Neural cell (in vitro differentiated cells): ENCODE results near the gene GFRA3. TPM values are rescaled to one million over a fixed set of nuclear protein-coding genes. Genes with fewer than 3 reads are reported as not detected.

ENCODE experiments used
- H2AFZ ChIP-seq: fragments of 200-600, 300-800 bp; sonication (generic), shearing (Covaris generic); 2 replicates; pipeline ENCODE4 v1.6.0; 2014; ENCODE audit warnings: low read depth, mild to moderate bottlenecking, antibody characterized with exemption, low read length, moderate library complexity
- H3F3A ChIP-seq: fragments of 200-600 bp; shearing (Covaris generic); 2 replicates; pipeline ENCODE4 v1.6.1; 2016; ENCODE audit warnings: mild to moderate bottlenecking, moderate library complexity, mixed read lengths, antibody characterized with exemption, low read length; ENCODE audit not compliant: insufficient read depth, poor library complexity, severe bottlenecking
- H3K27ac ChIP-seq: fragments of 200-600, 300-800 bp; sonication (generic), shearing (Covaris generic); 2 replicates; pipeline ENCODE4 v1.5.1; 2014; ENCODE audit warnings: mild to moderate bottlenecking, low read length, moderate library complexity
- H3K27me3 ChIP-seq: fragments of 300-800, 200-600 bp; sonication (generic), shearing (Covaris generic); 2 replicates; pipeline ENCODE4 v1.6.0; 2014; ENCODE audit warnings: mild to moderate bottlenecking, low read depth, low read length, moderate library complexity; ENCODE audit not compliant: insufficient read depth
- H3K36me3 ChIP-seq: fragments of 300-800, 200-600 bp; sonication (generic), shearing (Covaris generic); 2 replicates; pipeline ENCODE4 v1.5.1; 2014; ENCODE audit warnings: mild to moderate bottlenecking, antibody characterized with exemption, low read length, moderate library complexity; ENCODE audit not compliant: insufficient read depth
- H3K4me2 ChIP-seq: fragments of 300-800, 200-600 bp; sonication (generic), shearing (Covaris generic); 2 replicates; pipeline ENCODE4 v1.6.0; 2014; ENCODE audit warnings: mild to moderate bottlenecking, low read length
- H3K4me3 ChIP-seq: fragments of 300-800, 200-600 bp; sonication (generic), shearing (Covaris generic); 2 replicates; pipeline ENCODE4 v1.5.1; 2014; ENCODE audit warnings: mild to moderate bottlenecking, low read length, moderate library complexity
- H3K79me2 ChIP-seq: fragments of 200-600 bp; shearing (Covaris generic); replicated peaks from 2 replicates; pipeline ENCODE4 v1.6.0; 2014; ENCODE audit warnings: mild to moderate bottlenecking, low read length, moderate library complexity; ENCODE audit not compliant: insufficient read depth
- H3K9ac ChIP-seq: fragments of 300-800, 200-600 bp; sonication (generic), shearing (Covaris generic); 2 replicates; pipeline ENCODE4 v1.6.1; 2016; ENCODE audit warnings: mild to moderate bottlenecking, low read length, mixed read lengths
- H3K9me2 ChIP-seq: fragments of 200-600 bp; shearing (Covaris generic); 2 replicates; pipeline ENCODE4 v1.6.1; 2016; ENCODE audit warnings: mild to moderate bottlenecking, low read length, mixed read lengths; ENCODE audit not compliant: insufficient read depth
- H3K9me3 ChIP-seq: fragments of 200-600, 300-800 bp; sonication (generic), shearing (Covaris generic); 2 replicates; pipeline ENCODE4 v1.6.1; 2016; ENCODE audit warnings: mild to moderate bottlenecking, mixed run types, low read length, moderate library complexity, mixed read lengths
- H4K20me1 ChIP-seq: fragments of 200-600 bp; shearing (Covaris generic); 2 replicates; pipeline ENCODE4 v1.6.1; 2016; ENCODE audit warnings: mild to moderate bottlenecking, mixed run types; ENCODE audit not compliant: insufficient read depth
- CTCF ChIP-seq: fragments of 450-650 bp; IDR thresholded peaks from 2 replicates; pipeline ENCODE4 v1.5.1; 2014; ENCODE audit warnings: antibody characterized with exemption, mild to moderate bottlenecking, moderate library complexity; ENCODE audit not compliant: poor library complexity, severe bottlenecking
- EP300 ChIP-seq: fragments of 450-650 bp; conservative IDR thresholded peaks from 2 replicates; pipeline ENCODE4 v1.6.1; 2014; ENCODE audit warnings: antibody characterized with exemption, mild to moderate bottlenecking, moderate library complexity; ENCODE audit not compliant: poor library complexity, severe bottlenecking
- EZH2 ChIP-seq: fragments of 200-600, 300-800 bp; shearing (Covaris generic), sonication (generic); IDR thresholded peaks from 2 replicates; pipeline ENCODE4 v1.6.1; 2014; ENCODE audit warnings: antibody characterized with exemption, low read length, borderline replicate concordance, mild to moderate bottlenecking; ENCODE audit not compliant: insufficient read depth, poor library complexity, severe bottlenecking
- MXI1 ChIP-seq: fragments of 450-650 bp; conservative IDR thresholded peaks from 2 replicates; pipeline ENCODE4 v1.6.1; 2014; ENCODE audit warnings: antibody characterized with exemption, mild to moderate bottlenecking; ENCODE audit not compliant: poor library complexity, severe bottlenecking
- POLR2AphosphoS5 ChIP-seq: IDR thresholded peaks from 2 replicates; pipeline ENCODE4 v1.6.1; 2012
- RAD21 ChIP-seq: fragments of 450-650 bp; conservative IDR thresholded peaks from 2 replicates; pipeline ENCODE4 v1.6.1; 2014; ENCODE audit warnings: antibody characterized with exemption, mild to moderate bottlenecking, moderate library complexity
- REST ChIP-seq: IDR thresholded peaks from 2 replicates; pipeline ENCODE4 v1.6.1; 2012; ENCODE audit warnings: borderline replicate concordance
- SMC3 ChIP-seq: fragments of 450-650 bp; conservative IDR thresholded peaks from 2 replicates; pipeline ENCODE4 v1.6.1; 2014; ENCODE audit warnings: antibody characterized with exemption, mild to moderate bottlenecking, moderate library complexity; ENCODE audit not compliant: poor library complexity
- TAF1 ChIP-seq: IDR thresholded peaks from 2 replicates; pipeline ENCODE4 v1.6.1; 2012; ENCODE audit warnings: low read depth
- polyA plus RNA-seq: library from polyadenylated mRNA; depleted of rRNA; stranded (reverse); fragments of >200 nt; gene quantifications from 2 replicates; pipeline ENCODE4 v1.2.3, GENCODE V29; 2014

Gene GFRA3
- polyA plus RNA-seq, 1 donor from 2014 or later = not detected

- no peaks in the 10 kb centered on the region for H3K9me3 ChIP-seq
- no peaks in the 10 kb centered on the region for H3K79me2 ChIP-seq
- TF ChIP-seq POLR2AphosphoS5 (no peak), SMC3 (no peak), REST (no peak), RAD21 (no peak), MXI1 (no peak), EZH2 (no peak), TAF1 (no peak), EP300 (no peak), CTCF (no peak)
- no peaks in the 10 kb centered on the region for H3K27me3 ChIP-seq
- H3K9me2 ChIP-seq = no peaks in the 10 kb centered on the region
- no peak overlapping the region for H3K27ac ChIP-seq
- H4K20me1 ChIP-seq = no peaks in the 10 kb centered on the region
- H3K9ac ChIP-seq = no peak overlapping the region
- no peak overlapping the region for H3K4me3 ChIP-seq
- H3K4me2 ChIP-seq = no peak overlapping the region
- H3K36me3 ChIP-seq = no peaks in the 10 kb centered on the region
- no peak overlapping the region for H2AFZ ChIP-seq
- H3F3A ChIP-seq = no peaks in the 10 kb centered on the region
Measured at GRCh38 chr5:138287246-138287645, 12.8 kb upstream of the GFRA3 start.

GRCh38 chr5:138282920-138283742 is 8.7 kb upstream of the GFRA3 start:
- peak; percentile 75 for TF ChIP-seq SMC3
- no peak for TF ChIP-seq REST
- no peak for TF ChIP-seq MXI1
- TF ChIP-seq TAF1 = no peak
- no peak for TF ChIP-seq EZH2
- TF ChIP-seq RAD21 = peak; percentile 73
- no peak for TF ChIP-seq EP300
- peak; percentile 68 for TF ChIP-seq CTCF
- no peak for TF ChIP-seq POLR2AphosphoS5
- Histone ChIP-seq H3K36me3 (no peaks in the 10 kb centered on the region), H3K79me2 (no peaks in the 10 kb centered on the region), H4K20me1 (no peaks in the 10 kb centered on the region), H3K4me2 (no peak overlapping the region), H3K4me3 (no peak overlapping the region), H3K27ac (no peak overlapping the region), H3K9me2 (no peaks in the 10 kb centered on the region), H3K9ac (no peak overlapping the region), H3K27me3 (no peaks in the 10 kb centered on the region), H3F3A (no peaks in the 10 kb centered on the region), H3K9me3 (no peaks in the 10 kb centered on the region), H2AFZ (no peak overlapping the region)
